ENCODE results near the gene PSMA1.

PSMA1 gene

GRCh38 chr11:14543260-14543659 lies 23.1 kb upstream of the PSMA1 start:
- no peak for DNase-seq (ENCODE audit: low read depth, low spot score)
- in situ Hi-C loops (cut with HindIII; ENCODE audit: low sequenced_read_pairs): no loop called here
- H3K4me3 ChIP-seq (ENCODE audit: low read depth, low read length): no peak overlapping the region
- TF ChIP-seq CTCF (IDR thresholded peaks at IDR 0.05; ENCODE audit: low read depth, low read length): no peak

- no peak overlapping the region for H3K4me3 ChIP-seq (ENCODE audit: low read depth, low read length)
- TF ChIP-seq CTCF (IDR thresholded peaks at IDR 0.05; ENCODE audit: low read depth, low read length): no peak
- DNase-seq (ENCODE audit: low read depth, low spot score): no peak
- in situ Hi-C loops (cut with HindIII; ENCODE audit: low sequenced_read_pairs): no loop called here
Measured at GRCh38 chr11:14542324-14542723, 22.1 kb upstream of the PSMA1 start.

GRCh38 chr11:14541192-14541947 lies 21.2 kb upstream of the PSMA1 start:
- in situ Hi-C loops (cut with HindIII; ENCODE audit: low sequenced_read_pairs): no loop called here
- DNase-seq (ENCODE audit: low read depth, low spot score): no peak
- TF ChIP-seq CTCF (IDR thresholded peaks at IDR 0.05; ENCODE audit: low read depth, low read length): no peak
- no peak overlapping the region for H3K4me3 ChIP-seq (ENCODE audit: low read depth, low read length)

GRCh38 chr11:14539982-14540421 lies 19.8 kb upstream of the PSMA1 start:
- TF ChIP-seq CTCF (IDR thresholded peaks at IDR 0.05; ENCODE audit: low read depth, low read length): no peak
- in situ Hi-C loops (cut with HindIII; ENCODE audit: low sequenced_read_pairs): no loop called here
- no peak for DNase-seq (ENCODE audit: low read depth, low spot score)
- H3K4me3 ChIP-seq (ENCODE audit: low read depth, low read length): no peak overlapping the region

GRCh38 chr11:14538926-14539554 lies 18.9 kb upstream of the PSMA1 start:
- in situ Hi-C loops (cut with HindIII; ENCODE audit: low sequenced_read_pairs): no loop called here
- TF ChIP-seq CTCF (IDR thresholded peaks at IDR 0.05; ENCODE audit: low read depth, low read length): no peak
- no peak for DNase-seq (ENCODE audit: low read depth, low spot score)
- no peak overlapping the region for H3K4me3 ChIP-seq (ENCODE audit: low read depth, low read length)

GRCh38 chr11:14538271-14538925 lies 18.2 kb upstream of the PSMA1 start:
- in situ Hi-C loops (cut with HindIII; ENCODE audit: low sequenced_read_pairs): no loop called here
- no peak for TF ChIP-seq CTCF (IDR thresholded peaks at IDR 0.05; ENCODE audit: low read depth, low read length)
- H3K4me3 ChIP-seq (ENCODE audit: low read depth, low read length): no peak overlapping the region
- no peak for DNase-seq (ENCODE audit: low read depth, low spot score)
